ENCODE results near the gene SCRT2. TPM values are rescaled to one million over a fixed set of nuclear protein-coding genes. Genes with fewer than 3 reads are reported as not detected.

The SCRT2 gene
- total RNA-seq, 1 donor from 2014 or later: not detected

- Mint-ChIP-seq H3K27me3 (ENCODE audit: low read depth) (peaks cover 73% of the 10 kb centered on the region), H3K9me3 (no peaks in the 10 kb centered on the region), H3K36me3 (no peaks in the 10 kb centered on the region), H3K27ac (no peak overlapping the region), H3K4me1 (no peaks in the 10 kb centered on the region), H3K4me3 (no peak overlapping the region)
- no peak for TF ChIP-seq CTCF (IDR thresholded peaks at IDR 0.05; ENCODE audit: unreplicated experiment)
- DNase-seq (ENCODE audit: low spot score in 2 of 2, unreplicated experiment in 2 of 2): no peak
Measured at GRCh38 chr20:719816-720215, 44.2 kb upstream of the SCRT2 start.

GRCh38 chr20:719068-719467, 43.5 kb upstream of the SCRT2 start:
- DNase-seq (ENCODE audit: low spot score in 2 of 2, unreplicated experiment in 2 of 2): no peak
- Mint-ChIP-seq H3K27me3 (ENCODE audit: low read depth) (peaks cover 66% of the 10 kb centered on the region), H3K27ac (no peak overlapping the region), H3K4me1 (no peaks in the 10 kb centered on the region), H3K4me3 (no peak overlapping the region), H3K36me3 (no peaks in the 10 kb centered on the region), H3K9me3 (no peaks in the 10 kb centered on the region)
- no peak for TF ChIP-seq CTCF (IDR thresholded peaks at IDR 0.05; ENCODE audit: unreplicated experiment)

GRCh38 chr20:717832-718231, 42.2 kb upstream of the SCRT2 start:
- Mint-ChIP-seq H3K9me3 (peaks cover 6% of the 10 kb centered on the region), H3K27ac (no peak overlapping the region), H3K27me3 (ENCODE audit: low read depth) (peaks cover 53% of the 10 kb centered on the region), H3K4me1 (no peaks in the 10 kb centered on the region), H3K36me3 (no peaks in the 10 kb centered on the region), H3K4me3 (no peak overlapping the region)
- DNase-seq (ENCODE audit: low spot score in 2 of 2, unreplicated experiment in 2 of 2): no peak
- TF ChIP-seq CTCF (IDR thresholded peaks at IDR 0.05; ENCODE audit: unreplicated experiment): no peak

GRCh38 chr20:717271-717670, 41.7 kb upstream of the SCRT2 start:
- Mint-ChIP-seq H3K27ac (no peak overlapping the region), H3K4me3 (no peak overlapping the region), H3K4me1 (no peaks in the 10 kb centered on the region), H3K27me3 (ENCODE audit: low read depth) (peaks cover 49% of the 10 kb centered on the region), H3K9me3 (peaks cover 9% of the 10 kb centered on the region), H3K36me3 (no peaks in the 10 kb centered on the region)
- TF ChIP-seq CTCF (IDR thresholded peaks at IDR 0.05; ENCODE audit: unreplicated experiment): no peak
- DNase-seq (ENCODE audit: low spot score in 2 of 2, unreplicated experiment in 2 of 2): no peak

GRCh38 chr20:714453-714852, 38.9 kb upstream of the SCRT2 start:
- H3K4me3 Mint-ChIP-seq: no peak overlapping the region
- H3K27ac Mint-ChIP-seq: no peak overlapping the region
- H3K4me1 Mint-ChIP-seq: peaks cover 6% of the 10 kb centered on the region
- no peak for DNase-seq (ENCODE audit: low spot score in 2 of 2, unreplicated experiment in 2 of 2)
- H3K27me3 Mint-ChIP-seq (ENCODE audit: low read depth): peaks cover 34% of the 10 kb centered on the region
- no peaks in the 10 kb centered on the region for H3K36me3 Mint-ChIP-seq
- TF ChIP-seq CTCF (IDR thresholded peaks at IDR 0.05; ENCODE audit: unreplicated experiment): no peak
- peaks cover 11% of the 10 kb centered on the region for H3K9me3 Mint-ChIP-seq

- H3K27me3 Mint-ChIP-seq (ENCODE audit: low read depth): peaks cover 35% of the 10 kb centered on the region
- H3K27ac Mint-ChIP-seq: no peak overlapping the region
- no peaks in the 10 kb centered on the region for H3K36me3 Mint-ChIP-seq
- DNase-seq (ENCODE audit: low spot score in 2 of 2, unreplicated experiment in 2 of 2): no peak
- peaks cover 11% of the 10 kb centered on the region for H3K4me1 Mint-ChIP-seq
- H3K9me3 Mint-ChIP-seq: peaks cover 18% of the 10 kb centered on the region
- TF ChIP-seq CTCF (IDR thresholded peaks at IDR 0.05; ENCODE audit: unreplicated experiment): no peak
- H3K4me3 Mint-ChIP-seq: no peak overlapping the region
Measured at GRCh38 chr20:711576-711975, 36.0 kb upstream of the SCRT2 start.

Data from mesothelial cell of epicardium (in vitro differentiated cells).